Activated T-helper 1 cell treated with anti-CD3 and anti-CD28 coated beads, Interleukin-12 subunit alpha, Interleukin-12 subunit beta, Interleukin-2, Interleukin-4 antibody, amounts not matched to agents 30 ng/mL and 10 ng/mL and 1 ng/mL, durations not matched to agents 14 hours and 24 hours and 36 hours (primary cell): ENCODE measurements around the gene SLIT3. TPM values are rescaled to one million over a fixed set of nuclear protein-coding genes. Genes with fewer than 3 reads are reported as not detected.

ENCODE experiments used
- DNase-seq: peaks from one replicate; pipeline ENCODE4 v3.0.0; 2021; ENCODE audit warnings: low spot score
- H3K27ac Mint-ChIP-seq: one replicate; pipeline ENCODE4 v1.8.0; 2021; ENCODE audit warnings: mild to moderate bottlenecking, mixed read lengths
- H3K27me3 Mint-ChIP-seq: one replicate; pipeline ENCODE4 v1.8.0; 2022; ENCODE audit warnings: mild to moderate bottlenecking, moderate library complexity, mixed read lengths; ENCODE audit not compliant: insufficient read depth
- H3K36me3 Mint-ChIP-seq: one replicate; pipeline ENCODE4 v1.8.0; 2021; ENCODE audit warnings: low read depth, mixed read lengths
- H3K4me1 Mint-ChIP-seq: one replicate; pipeline ENCODE4 v1.8.0; 2021; ENCODE audit warnings: low read depth, mixed read lengths
- H3K4me3 Mint-ChIP-seq: one replicate; pipeline ENCODE4 v1.8.0; 2021; ENCODE audit warnings: mild to moderate bottlenecking, moderate library complexity, mixed read lengths
- H3K9me3 Mint-ChIP-seq: one replicate; pipeline ENCODE4 v1.8.0; 2021; ENCODE audit warnings: mixed read lengths
- intact Hi-C: fragments of 100-400 bp; cut with micrococcal nuclease; formaldehyde crosslinking; loops from one replicate; pipeline ENCODE4 v1.15.1; 2024
- total RNA-seq: library from RNA; stranded (reverse); gene quantifications from 2 replicates; pipeline ENCODE4 v1.2.3, GENCODE V29; 2022

The SLIT3 gene
- total RNA-seq, 1 donor from 2014 or later: 0.03 TPM

DNA sequence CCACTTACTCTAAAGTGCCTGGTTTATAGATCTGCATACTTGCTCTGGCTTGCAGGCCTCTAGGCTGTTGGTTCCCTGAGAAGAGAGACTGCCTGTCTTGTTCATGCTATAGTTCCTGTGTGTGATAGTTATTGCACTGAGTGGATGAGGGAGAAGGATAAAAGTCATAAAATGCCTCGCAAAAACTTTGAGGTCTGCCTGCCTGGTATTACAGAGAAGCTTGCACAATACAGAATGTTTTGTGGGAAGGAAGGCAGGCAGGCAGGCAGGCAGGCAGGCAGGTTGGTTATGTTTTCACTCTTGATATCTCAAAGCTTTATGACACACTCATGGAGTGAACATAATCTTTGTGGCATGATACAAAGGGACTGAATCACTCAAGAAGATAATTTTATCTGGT, 287.1 kb downstream of the SLIT3 start:
- Mint-ChIP-seq H3K4me1 (no peaks in the 10 kb centered on the region), H3K36me3 (no peaks in the 10 kb centered on the region), H3K9me3 (no peaks in the 10 kb centered on the region), H3K27me3 (peaks cover 8% of the 10 kb centered on the region), H3K27ac (no peak overlapping the region), H3K4me3 (no peak overlapping the region)
- DNase-seq: no peak
- intact Hi-C loops: no loop called here

DNA sequence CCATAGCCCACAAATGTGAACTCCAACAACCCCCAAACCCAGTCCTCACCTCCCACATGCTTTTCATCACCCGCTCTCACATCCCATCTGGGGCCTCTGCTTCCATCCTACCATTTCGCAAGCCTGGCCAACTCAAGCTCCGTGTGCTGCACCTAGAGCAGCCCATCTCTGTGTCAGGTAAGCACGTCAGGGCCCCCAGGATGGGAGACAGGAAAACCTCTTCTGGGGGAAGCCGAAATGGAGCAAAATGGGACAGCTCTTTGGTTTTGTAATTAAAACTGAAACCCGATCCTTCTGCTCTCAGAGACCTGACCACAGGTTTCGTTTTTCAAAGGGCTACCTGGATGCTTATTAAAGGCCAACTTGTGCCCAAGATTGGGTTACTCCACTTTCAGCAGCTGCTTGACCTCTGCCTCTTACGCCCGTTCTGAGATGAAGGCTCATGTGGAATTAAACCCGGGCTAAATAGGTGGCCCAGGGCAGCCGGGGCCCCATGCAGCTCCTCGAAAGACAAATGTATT, 287.7 kb downstream of the SLIT3 start:
- H3K27ac Mint-ChIP-seq: no peak overlapping the region
- H3K4me3 Mint-ChIP-seq: no peak overlapping the region
- H3K36me3 Mint-ChIP-seq: no peaks in the 10 kb centered on the region
- no peak for DNase-seq
- no peaks in the 10 kb centered on the region for H3K9me3 Mint-ChIP-seq
- peaks cover 8% of the 10 kb centered on the region for H3K27me3 Mint-ChIP-seq
- intact Hi-C loops: no loop called here
- no peaks in the 10 kb centered on the region for H3K4me1 Mint-ChIP-seq

DNA sequence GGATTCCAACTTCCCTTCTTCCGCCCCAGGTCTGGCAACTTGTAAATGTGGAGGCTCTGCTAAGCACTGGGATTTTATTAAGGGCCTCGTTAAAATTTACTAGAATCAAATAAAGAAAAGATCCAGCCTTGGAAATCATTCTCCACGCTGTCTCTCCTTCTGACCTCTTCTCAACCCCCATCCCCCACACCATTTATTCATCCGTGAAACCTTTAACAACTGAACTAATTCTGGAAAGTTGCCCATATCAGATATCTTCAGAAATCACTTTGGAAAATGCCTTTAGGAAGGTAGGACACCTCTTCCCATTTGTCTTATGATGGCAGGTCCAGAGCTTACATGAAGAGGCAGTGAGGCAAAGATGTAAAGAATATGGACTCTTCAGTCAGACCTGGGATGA, 288.5 kb downstream of the SLIT3 start:
- Mint-ChIP-seq H3K36me3 (no peaks in the 10 kb centered on the region), H3K27ac (no peak overlapping the region), H3K4me3 (no peak overlapping the region), H3K9me3 (no peaks in the 10 kb centered on the region), H3K4me1 (no peaks in the 10 kb centered on the region), H3K27me3 (peaks cover 8% of the 10 kb centered on the region)
- no peak for DNase-seq
- intact Hi-C loops: no loop called here

DNA sequence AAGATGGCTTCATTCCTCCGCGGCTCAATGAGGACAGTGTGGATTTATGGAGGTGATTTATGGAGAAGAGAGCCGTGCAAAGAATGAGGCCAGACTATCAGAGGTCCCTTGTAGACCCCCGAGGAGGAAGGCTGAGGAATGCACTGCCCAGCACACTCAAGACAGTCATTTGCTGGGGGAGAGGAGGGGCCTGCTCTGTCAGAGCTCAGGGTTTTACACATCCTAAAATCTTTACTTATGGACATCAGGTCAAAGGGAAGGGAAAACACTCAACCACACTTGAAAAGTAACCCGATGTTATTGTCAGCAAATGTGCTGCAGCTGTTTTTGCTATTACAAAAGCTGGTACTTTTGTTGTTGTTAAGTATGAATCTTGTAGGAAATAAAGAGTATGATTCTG, 289.5 kb downstream of the SLIT3 start:
- Mint-ChIP-seq H3K27ac (no peak overlapping the region), H3K27me3 (peaks cover 8% of the 10 kb centered on the region), H3K9me3 (no peaks in the 10 kb centered on the region), H3K4me3 (no peak overlapping the region), H3K36me3 (no peaks in the 10 kb centered on the region), H3K4me1 (no peaks in the 10 kb centered on the region)
- intact Hi-C loops: no loop called here
- no peak for DNase-seq

DNA sequence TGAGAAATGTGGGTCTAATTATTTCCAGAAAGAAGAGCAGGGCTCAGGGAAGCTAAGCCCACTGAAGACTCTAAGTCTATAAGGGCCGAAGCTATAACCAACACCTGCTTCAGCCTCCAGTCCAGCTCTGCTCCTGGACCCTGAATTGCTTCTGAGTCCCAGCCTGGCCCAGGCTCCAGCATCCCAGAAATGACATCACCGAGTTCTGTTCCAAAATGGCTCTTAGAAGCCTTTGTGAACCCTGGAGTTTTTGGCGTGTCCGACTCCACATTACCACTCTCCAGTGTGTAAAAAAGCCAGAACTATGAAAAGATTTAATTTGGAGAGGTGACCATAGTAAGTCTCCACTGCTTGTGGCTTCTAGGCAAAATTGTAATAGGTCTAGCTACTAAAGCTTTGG, 289.9 kb downstream of the SLIT3 start:
- no peaks in the 10 kb centered on the region for H3K9me3 Mint-ChIP-seq
- H3K4me3 Mint-ChIP-seq: no peak overlapping the region
- H3K27me3 Mint-ChIP-seq: peaks cover 8% of the 10 kb centered on the region
- H3K4me1 Mint-ChIP-seq: no peaks in the 10 kb centered on the region
- no peak for DNase-seq
- intact Hi-C loops: no loop called here
- H3K36me3 Mint-ChIP-seq: no peaks in the 10 kb centered on the region
- H3K27ac Mint-ChIP-seq: no peak overlapping the region

DNA sequence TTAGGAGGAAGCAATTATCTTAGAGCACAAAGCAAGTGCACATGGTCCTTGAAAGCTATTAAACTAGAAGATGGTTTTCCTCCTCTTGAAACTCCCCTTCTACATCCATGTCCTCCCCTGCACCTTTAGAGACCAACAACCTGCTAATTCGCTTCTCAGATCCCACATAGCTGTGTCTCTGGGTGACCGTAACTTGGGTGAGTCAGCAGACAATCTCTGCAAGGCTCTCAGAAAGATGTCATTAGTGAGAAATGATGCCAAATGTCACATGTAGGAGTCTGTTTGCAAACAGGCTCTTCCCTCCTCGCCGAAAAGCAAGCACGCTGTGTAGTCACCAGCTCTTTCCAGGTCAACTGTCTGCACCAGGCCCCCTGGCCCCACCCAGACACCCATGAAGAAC, 291.8 kb downstream of the SLIT3 start:
- Mint-ChIP-seq H3K36me3 (no peaks in the 10 kb centered on the region), H3K27me3 (peaks cover 3% of the 10 kb centered on the region), H3K4me1 (no peaks in the 10 kb centered on the region), H3K9me3 (no peaks in the 10 kb centered on the region), H3K4me3 (no peak overlapping the region), H3K27ac (no peak overlapping the region)
- DNase-seq: no peak
- intact Hi-C loops: no loop called here

DNA sequence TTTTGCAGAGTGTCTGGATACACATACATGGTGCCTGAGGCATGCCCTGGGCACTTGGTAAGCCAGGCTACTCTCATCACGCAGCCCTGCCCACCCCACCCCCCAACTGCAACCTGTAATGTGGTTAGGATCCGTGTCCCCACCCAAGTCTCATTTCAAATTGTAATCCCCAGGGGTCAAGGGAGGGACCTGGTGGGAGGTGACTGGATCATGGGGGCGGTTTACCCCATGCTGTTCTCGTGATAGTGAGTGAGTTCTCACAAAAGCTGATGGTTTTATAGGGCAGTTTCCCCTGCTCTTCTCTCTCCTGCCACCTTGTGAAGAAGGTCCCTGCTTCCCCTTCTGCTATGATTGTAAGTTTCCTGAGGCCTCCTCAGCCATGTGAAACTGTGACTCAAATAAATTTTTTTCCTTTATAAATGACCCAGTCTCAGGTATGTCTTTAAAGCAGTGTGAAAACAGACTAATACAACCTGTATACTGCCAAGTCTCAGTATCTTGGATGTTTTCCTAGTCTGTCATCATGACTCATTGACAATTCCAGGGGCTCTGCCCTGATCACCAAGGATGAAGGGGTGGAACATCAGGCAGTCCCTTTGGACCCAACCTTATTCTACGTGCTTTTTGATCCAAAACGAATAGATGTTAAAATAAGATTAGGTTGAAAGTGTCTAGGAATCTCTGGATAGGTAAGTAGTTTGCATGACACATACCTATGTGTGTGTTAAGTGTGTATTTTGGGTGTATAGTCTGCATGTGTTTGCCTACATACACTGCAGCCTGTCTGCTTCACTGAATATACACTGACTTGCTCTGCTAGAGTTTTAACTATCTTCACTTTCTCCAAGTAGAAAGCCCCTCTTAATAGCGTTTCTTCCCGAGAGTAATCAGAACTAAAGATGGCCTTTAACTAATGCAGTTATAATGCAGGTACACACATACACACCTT, 293.8 kb downstream of the SLIT3 start:
- no peaks in the 10 kb centered on the region for H3K9me3 Mint-ChIP-seq
- no peak overlapping the region for H3K4me3 Mint-ChIP-seq
- no peaks in the 10 kb centered on the region for H3K36me3 Mint-ChIP-seq
- no peak for DNase-seq
- intact Hi-C loops: no loop called here
- H3K27me3 Mint-ChIP-seq: peaks cover 3% of the 10 kb centered on the region
- H3K4me1 Mint-ChIP-seq: no peaks in the 10 kb centered on the region
- H3K27ac Mint-ChIP-seq: no peak overlapping the region

DNA sequence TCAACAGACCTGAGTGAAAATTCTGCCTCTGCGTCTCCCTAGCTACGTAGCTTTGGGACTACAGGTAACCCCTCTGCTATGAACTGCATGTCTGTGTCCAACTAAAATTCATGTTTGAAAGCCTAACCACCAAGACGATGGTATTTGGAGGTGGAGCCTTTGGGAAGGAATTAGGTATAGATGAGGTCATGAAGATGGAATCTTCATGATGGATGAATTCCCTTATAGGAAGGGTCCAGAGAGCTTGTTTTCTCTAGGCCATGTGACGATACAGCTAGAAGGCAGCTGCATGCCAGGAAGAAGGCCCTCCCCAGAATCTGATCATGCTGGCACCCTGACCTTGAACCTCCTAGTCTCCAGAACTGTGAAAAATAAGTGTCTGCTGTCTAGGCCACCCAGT, 296.4 kb downstream of the SLIT3 start:
- DNase-seq: no peak

DNA sequence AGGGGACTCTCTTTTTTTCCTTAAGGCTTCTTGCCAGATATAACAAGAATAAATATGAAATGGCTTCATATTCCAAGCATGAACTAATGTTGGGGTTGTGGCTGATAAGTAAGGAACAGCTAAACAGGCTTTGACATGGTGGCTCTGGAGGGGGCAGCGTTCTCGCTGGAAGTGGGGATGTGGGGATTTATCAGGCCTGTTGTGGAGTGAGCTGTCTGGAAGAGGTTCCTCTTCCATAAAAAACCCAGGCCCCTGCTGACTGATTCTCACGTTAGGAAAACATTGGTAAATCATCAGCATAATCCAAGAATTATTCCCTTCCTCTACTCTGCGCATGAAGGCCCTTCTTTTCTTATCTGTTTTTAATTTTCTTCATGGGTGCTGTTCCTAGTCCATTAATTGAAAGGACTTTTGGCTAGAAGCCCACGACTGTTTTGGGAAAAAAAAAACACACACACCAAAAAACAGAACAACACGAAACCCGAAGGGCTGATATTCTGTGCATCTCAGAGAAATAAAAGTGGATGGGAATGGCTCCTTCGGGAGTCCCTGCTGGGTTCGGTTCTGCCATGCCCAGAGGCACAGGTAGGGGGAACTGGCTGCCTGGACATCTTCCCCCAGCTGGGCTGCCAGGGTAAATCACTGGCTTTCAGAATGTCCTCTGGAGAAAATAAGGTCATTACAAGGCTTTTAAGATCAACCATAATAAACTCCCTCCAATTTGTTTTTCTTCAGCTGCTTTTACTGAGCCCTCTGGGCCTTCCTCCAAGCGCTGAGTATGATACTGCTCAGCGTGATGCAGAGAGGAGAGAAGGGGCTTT, 297.0 kb downstream of the SLIT3 start:
- Mint-ChIP-seq H3K27me3 (peaks cover 3% of the 10 kb centered on the region), H3K4me1 (no peaks in the 10 kb centered on the region), H3K27ac (no peak overlapping the region), H3K36me3 (no peaks in the 10 kb centered on the region), H3K9me3 (no peaks in the 10 kb centered on the region), H3K4me3 (no peak overlapping the region)
- no peak for DNase-seq
- intact Hi-C loops: no loop called here

More for the DNA sequence above, 296.4 kb downstream of the SLIT3 start:
- Mint-ChIP-seq H3K27ac (no peak overlapping the region), H3K27me3 (peaks cover 6% of the 10 kb centered on the region), H3K4me1 (no peaks in the 10 kb centered on the region), H3K9me3 (no peaks in the 10 kb centered on the region), H3K4me3 (no peak overlapping the region), H3K36me3 (no peaks in the 10 kb centered on the region)
- intact Hi-C loops: no loop called here

DNA sequence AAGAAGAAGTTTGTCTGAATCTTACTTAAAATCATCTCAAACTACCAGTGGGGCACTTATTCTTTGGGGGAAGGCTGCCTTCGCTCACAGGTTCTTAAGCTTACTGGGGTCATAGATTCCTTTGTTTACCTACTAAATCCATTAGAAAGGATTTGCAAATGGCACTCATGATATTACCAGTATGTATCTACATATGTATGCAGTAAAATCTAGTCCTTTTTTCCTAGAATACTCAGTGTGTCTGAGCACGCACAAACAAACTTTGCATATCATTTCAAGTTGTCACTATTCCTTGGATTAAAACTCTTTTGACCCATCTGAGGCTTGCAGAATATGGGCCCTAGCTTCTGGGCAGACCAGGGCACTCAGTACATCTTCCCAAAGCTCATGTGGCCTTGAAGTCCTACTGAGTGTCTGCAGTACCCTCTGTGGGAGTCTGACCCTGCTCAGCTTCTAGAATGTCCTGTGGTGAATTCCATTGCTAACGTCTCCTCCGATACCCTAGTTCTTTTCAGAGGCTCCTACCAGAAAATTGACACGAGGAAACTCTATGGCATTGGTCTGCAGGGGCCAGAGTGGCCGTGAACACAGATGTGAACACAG, 297.9 kb downstream of the SLIT3 start:
- intact Hi-C loops: no loop called here
- no peak overlapping the region for H3K27ac Mint-ChIP-seq
- no peaks in the 10 kb centered on the region for H3K36me3 Mint-ChIP-seq
- peaks cover 3% of the 10 kb centered on the region for H3K27me3 Mint-ChIP-seq
- H3K4me1 Mint-ChIP-seq: no peaks in the 10 kb centered on the region
- no peak overlapping the region for H3K4me3 Mint-ChIP-seq
- no peak for DNase-seq
- no peaks in the 10 kb centered on the region for H3K9me3 Mint-ChIP-seq

DNA sequence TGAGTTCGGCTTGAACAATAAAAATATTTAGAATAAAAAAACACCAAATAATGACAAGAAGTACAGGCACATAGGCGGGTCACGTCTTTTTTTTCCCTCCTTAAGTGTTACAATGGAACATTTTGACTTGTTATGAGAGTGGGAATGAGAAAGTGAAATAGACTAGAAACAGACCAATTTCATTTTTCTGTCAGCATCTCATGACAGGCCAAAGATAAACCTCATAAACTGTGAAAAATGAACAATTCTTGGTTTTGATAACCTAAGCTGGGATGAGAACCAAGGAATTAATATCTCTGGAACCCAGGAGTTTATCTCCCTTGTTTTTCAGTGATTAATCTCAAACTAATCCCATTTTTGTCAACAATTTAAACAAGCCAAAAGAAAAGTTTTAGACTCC, 299.5 kb downstream of the SLIT3 start:
- no peaks in the 10 kb centered on the region for H3K4me1 Mint-ChIP-seq
- H3K27ac Mint-ChIP-seq: no peak overlapping the region
- intact Hi-C loops: no loop called here
- H3K9me3 Mint-ChIP-seq: no peaks in the 10 kb centered on the region
- no peak overlapping the region for H3K4me3 Mint-ChIP-seq
- peaks cover 3% of the 10 kb centered on the region for H3K27me3 Mint-ChIP-seq
- no peaks in the 10 kb centered on the region for H3K36me3 Mint-ChIP-seq
- DNase-seq: no peak

DNA sequence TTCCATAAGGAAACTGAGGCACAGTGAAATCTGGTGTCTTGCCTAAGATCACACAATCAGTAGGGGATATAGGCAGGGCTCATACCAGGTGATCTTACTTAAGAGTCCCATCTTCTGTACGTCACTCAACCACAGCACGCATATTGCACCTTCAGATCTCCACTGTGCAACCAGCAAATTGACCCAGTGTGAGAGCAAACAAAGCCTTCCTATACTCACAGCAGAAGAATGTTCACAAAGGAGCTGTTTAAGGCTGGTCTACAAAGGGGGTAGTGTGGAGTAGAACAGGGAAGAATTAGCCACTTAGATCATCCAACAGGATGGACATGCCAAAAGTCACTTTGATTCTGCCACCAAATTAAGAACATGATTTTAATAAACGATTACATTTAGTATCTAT, 305.9 kb downstream of the SLIT3 start:
- intact Hi-C loops: no loop called here
- Mint-ChIP-seq H3K4me3 (no peak overlapping the region), H3K27me3 (peaks cover 7% of the 10 kb centered on the region), H3K4me1 (no peaks in the 10 kb centered on the region), H3K9me3 (no peaks in the 10 kb centered on the region), H3K27ac (no peak overlapping the region), H3K36me3 (no peaks in the 10 kb centered on the region)
- no peak for DNase-seq

DNA sequence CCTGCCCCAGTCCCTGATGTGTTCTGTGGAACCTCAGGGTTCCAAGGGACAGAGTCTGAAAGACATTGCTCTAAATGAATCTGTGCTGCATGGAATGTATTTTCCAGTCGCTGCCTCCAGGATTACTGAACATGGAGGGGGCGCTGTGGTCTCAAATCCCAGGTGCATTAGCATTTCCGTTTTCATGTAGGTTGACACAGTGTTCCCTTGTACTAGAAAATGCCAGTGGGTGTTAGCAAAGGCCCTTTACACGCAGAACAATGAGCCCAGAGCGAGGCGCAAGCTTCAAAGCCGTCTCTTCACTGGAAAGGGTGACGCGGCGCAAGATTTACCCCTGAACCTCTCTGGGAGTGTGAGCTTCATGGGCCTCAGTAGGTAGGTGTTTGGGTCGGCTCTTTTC, 308.3 kb downstream of the SLIT3 start:
- Mint-ChIP-seq H3K36me3 (no peaks in the 10 kb centered on the region), H3K27ac (no peak overlapping the region), H3K4me3 (no peak overlapping the region), H3K4me1 (no peaks in the 10 kb centered on the region), H3K27me3 (peaks cover 7% of the 10 kb centered on the region), H3K9me3 (no peaks in the 10 kb centered on the region)
- DNase-seq: no peak
- intact Hi-C loops: no loop called here
